IPS DF 4.7 (cell line): ENCODE measurements around the gene VAV1.
"Not testable (repeated sequence)": the region's sequence is repeated elsewhere in the genome, so short reads cannot be mapped to it uniquely, and the experiment has no call there.

Source experiments
- DNase-seq: peaks from one replicate; pipeline ENCODE4 v3.0.0-alpha.2; 2013; ENCODE audit warnings: low spot score; ENCODE audit errors: extremely low read depth

The VAV1 gene

GRCh38 chr19:6754653-6755463 is 17.6 kb upstream of the VAV1 start:
- no peak for DNase-seq

- no peak for DNase-seq
These were observed 11.9 kb upstream of the VAV1 start for GRCh38 chr19:6760606-6761005.

GRCh38 chr19:6761053-6761676 is 11.3 kb upstream of the VAV1 start:
- DNase-seq = no peak

DNA sequence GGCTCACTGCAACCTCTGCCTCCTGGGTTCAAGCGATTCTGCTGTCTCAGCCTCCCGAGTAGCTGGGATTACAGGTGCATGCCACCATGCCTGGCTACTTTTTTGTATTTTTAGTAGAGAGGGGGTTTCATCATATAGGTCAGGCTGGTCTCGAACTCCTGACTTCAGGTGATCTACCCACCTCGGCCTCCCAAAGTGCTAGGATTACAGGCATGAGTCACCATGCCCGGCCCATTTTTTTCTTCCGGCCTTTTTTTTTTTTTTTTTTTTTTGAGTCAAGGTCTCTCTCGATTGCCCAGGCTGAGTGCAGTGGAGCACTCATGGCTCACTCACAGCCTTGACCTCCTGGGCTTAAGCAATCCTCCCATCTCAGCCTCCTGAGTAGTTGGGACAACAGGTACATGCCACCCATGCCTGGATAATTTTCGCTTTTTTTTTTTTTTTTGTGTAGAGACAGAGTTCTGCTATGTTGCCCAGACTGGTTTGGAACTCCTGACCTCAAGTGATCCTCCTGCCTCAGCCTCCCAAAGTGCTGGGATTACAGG is 10.2 kb upstream of the VAV1 start:
- DNase-seq = not testable (repeated sequence)

DNA sequence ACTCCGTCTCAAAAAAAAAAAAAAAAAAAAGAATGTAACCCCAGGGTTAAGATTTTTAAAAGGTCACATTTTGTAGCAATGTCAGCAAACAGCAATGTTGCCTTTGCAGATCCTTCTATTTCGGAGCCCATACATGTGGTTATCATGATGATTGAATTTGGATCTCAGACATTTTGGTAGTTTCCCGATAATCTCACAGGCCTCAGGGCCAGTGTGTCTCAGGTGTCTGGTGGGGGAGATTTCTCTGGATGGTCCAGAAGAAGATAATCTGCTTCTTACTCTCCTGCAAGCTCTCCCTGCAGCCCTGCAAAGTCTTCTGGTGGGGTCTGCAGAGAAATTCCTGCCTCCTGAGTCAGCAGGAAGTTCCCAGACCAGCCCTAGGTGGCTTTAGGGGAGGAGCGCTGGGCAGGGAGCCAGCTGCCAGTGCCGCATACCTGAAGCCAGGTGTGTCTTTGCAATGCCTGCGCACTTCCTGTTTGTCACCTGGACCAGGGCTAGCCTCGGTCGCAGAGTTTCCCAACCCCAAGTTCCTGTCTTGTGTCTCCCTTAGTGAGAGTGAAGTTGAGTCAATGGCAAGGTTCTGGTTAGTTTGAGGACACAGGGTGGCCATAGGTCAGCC is 6.7 kb upstream of the VAV1 start:
- no peak for DNase-seq

- no peak for DNase-seq
These were observed 6.0 kb upstream of the VAV1 start for GRCh38 chr19:6766357-6767080.

- DNase-seq = no peak
These were observed 5.5 kb upstream of the VAV1 start for GRCh38 chr19:6767081-6767356.

DNA sequence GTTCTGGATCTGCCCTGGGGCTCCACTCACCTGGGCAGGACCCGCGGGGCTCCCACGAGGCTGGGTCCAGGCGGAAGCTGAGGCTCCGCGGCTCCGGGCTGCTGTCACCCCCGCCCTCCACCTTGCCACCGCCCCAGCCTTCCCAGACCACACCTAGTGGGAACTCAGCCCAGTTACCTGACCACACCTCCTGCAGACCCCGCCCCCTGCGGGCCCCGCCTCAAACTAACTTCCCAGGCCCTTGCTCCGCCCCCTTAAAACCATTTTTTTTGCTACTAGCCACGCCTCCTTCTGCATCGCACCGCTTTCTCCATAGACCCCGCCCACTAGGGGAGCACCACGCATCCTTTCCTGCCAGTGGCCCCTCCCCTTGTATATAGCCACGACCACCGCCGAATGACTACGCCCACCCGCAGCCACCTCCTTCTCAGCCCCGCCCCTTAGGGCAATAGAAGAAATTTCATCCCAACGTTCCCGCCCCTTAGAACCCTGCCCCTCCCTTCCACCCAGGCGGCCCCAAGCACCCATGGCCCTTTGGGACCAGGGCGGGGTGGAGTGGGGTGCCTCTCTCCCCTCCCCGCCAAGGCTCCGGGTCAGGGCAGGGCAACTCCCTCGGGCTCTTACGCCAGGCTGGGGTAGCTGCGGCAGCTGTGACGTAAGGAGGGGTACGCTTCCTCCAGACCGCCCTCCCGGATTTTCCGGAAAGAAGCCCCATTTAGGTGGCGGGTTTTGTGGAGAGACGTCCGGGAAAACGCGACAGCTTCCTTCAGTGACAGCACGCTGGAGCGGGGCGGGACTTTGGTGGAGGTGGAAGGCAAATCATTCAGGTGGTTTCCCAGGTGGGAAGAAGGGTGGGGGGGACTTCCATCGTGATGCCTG is 4.9 kb upstream of the VAV1 start, which contains the start of gene SH2D3A:
TSS of gene SH2D3A (minus strand) at position 79 of the 879 bp plus-strand sequence. CDS start 3,687 bp downstream, outside the sequence.
- no peak for DNase-seq

- DNase-seq = no peak
These were observed 4.2 kb upstream of the VAV1 start for GRCh38 chr19:6768236-6768785.

- no peak for DNase-seq
These were observed 3.4 kb upstream of the VAV1 start for GRCh38 chr19:6769006-6769619.

- not testable (repeated sequence) for DNase-seq
These were observed 870 bp upstream of the VAV1 start for GRCh38 chr19:6771648-6772027.

DNA sequence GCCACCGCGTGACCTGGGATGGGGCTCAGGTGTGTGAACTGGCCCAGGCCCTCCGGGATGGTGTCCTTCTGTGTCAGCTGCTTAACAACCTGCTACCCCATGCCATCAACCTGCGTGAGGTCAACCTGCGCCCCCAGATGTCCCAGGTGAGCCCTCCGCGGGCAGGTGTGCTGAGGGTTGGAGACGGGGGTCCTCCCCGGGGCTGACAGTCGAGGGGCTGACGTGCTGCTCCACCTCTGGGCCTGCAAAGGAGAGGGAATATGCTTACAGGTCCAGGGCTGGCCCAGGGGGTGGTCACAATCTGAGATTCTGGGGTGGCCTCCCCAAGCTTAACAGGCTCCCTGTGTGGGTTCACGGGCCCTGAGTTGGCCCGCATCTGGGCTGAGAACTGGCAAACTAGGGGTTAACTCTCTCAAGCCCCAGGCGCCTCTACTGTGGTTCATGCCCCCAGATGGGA is 386 bp downstream of the VAV1 start:
- no peak for DNase-seq

DNA sequence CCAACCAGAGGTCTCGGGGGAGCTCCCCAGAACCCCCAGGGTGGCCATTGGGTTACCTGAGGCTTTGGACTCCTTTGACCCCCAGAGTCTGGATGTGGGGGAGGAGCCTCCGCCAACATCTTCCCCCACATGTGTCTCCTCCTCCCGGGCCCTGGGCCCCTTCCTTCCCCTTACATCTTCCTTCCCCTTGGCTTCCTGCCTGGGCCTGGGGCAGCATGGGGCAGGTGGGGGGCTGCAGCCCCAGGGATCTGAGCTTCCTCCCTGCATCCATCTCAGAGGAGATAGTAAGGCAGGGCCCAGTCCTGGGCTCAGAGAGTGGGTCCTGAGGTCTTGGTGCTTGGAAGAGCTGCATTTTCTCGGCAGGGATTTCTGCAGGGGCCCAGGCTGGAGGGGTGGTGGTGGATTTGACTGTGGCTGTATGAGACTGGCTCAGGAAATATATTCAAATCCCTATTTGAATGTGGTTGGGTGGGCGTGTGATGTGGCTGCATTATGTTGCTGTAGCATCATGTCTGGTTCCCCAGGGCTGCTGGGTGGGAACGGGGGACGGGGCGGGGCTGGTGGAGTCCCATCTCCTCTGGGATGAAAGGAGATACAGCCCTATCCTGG is 919 bp downstream of the VAV1 start:
- no peak for DNase-seq

GRCh38 chr19:6774821-6775707 is 2.6 kb downstream of the VAV1 start:
- DNase-seq = no peak

GRCh38 chr19:6776045-6776444 is 3.5 kb downstream of the VAV1 start:
- not testable (repeated sequence) for DNase-seq

DNA sequence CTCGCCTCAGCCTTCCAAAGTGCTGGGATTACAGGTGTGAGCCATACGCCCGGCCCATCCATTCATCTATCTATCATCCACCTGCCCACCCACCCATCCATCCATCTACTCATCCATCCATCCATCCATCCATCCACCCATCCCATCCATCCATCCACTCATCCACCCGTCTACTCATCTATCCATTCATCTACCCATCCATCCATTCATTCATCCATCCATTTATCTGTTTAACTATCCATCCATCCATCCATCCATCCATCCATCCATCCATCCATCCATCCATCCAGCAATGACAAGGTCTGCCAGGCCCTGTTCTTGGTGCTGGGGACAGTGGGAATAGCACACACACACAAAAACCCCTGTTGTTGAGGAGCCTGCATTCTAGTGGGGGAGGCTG is 4.5 kb downstream of the VAV1 start:
- no peak for DNase-seq

DNA sequence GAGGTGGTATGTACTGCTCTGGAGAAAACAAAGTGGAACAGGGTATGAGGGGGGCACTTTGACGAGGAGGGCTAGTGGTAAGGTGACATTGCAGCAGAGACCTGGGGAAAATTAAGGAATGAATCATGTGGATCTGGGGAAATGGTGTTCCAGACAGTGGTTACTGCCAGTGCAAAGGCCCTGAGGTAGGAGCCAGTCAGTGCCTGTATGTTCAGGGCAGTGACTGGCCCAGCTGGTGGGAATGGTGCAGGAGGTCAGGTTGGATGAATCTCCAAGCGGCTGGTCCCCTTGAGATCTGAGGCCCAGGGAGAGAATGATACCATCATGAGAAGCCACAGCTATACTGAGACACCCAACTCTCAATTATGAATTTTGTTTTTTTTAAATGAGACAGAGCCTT is 4.9 kb downstream of the VAV1 start:
- DNase-seq = no peak

GRCh38 chr19:6778386-6778785 is 5.9 kb downstream of the VAV1 start:
- no peak for DNase-seq

DNA sequence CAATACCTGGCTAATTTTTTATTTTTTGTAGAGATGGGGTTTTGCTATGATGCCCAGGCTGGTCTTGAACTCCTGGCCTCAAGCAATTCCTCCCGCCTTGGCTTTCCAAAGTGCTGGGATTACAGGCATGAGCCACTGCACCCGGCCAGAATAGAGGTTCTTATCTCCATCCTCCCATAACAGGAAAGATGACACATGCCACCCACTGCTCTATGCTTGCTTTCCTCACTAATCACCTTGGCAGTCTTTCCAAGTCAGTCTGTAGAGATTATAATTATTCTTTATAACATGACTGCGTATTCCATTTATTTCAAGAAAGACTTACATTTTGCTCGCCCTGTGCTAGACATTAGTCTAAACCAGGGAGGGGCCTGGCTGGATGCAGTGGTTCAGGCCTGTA is 6.7 kb downstream of the VAV1 start:
- no peak for DNase-seq
